ACHN (cell line): Measurements from ENCODE around the gene BANP.
"Not testable (repeated sequence)": the region's sequence is repeated elsewhere in the genome, so short reads cannot be mapped to it uniquely, and the experiment has no call there.

Experiments used
- DNase-seq: peaks from one replicate; pipeline ENCODE4 v3.0.0-alpha.2; 2015
- in situ Hi-C: cut with HindIII; loops from 2 replicates; pipeline ENCODE4 v1.10.0; 2017; ENCODE audit warnings: low sequenced_read_pairs, low pct_ligation_motif_present, low pct_unique_long_range_greater_than_20kb

The BANP gene

DNA sequence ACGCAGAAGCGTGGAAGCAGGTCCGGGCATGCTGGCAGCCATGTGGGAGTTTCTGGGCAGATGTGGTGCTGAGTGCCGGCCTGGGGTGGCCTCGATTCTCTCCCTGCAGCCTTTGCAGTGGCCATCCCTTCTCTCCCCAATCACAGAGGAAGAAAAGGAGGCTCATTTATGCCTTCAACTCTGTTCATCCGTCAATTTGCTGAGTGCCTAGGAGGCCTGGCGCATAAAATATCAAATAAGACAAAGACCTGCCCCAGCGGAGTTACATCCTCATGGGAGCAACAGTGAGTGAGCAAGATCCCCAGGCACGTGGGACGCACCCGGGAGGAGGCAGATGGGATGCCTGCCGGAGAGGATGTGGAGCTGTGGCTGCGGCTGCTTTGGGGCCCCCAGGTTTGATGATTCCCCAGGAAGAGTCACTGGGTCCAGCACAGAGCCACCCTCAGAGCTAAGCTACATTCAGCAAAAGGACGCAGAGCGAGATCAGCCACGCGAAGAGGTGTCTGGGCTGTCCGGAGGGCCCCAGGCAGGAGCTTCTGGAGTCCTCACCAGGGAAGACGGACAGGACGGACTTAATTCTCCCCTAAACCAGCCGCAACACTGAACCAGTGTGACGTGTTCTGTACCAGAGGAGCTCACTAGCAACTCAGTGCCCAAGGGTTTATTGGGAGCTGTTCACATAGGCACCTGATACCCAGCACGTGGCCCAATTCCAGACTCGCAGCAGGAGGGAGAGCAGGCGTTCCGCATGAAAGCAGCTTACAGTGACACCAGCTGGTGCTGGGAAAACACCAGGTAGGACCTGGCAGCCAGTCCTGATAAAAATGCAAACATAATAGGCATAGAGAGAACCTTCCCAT lies 26.2 kb upstream of the BANP start:
- DNase-seq = peak; percentile 74
- in situ Hi-C loops = no loop called here

- in situ Hi-C loops = no loop called here
Measured at GRCh38 chr16:87926246-87927194, 24.7 kb upstream of the BANP start.

GRCh38 chr16:87927195-87927562 lies 24.1 kb upstream of the BANP start:
- DNase-seq = no peak
- in situ Hi-C loops = no loop called here

More at GRCh38 chr16:87926246-87927194, 24.7 kb upstream of the BANP start:
- no peak for DNase-seq

GRCh38 chr16:87929986-87930385 lies 21.2 kb upstream of the BANP start:
- no peak for DNase-seq
- in situ Hi-C loops = no loop called here

DNA sequence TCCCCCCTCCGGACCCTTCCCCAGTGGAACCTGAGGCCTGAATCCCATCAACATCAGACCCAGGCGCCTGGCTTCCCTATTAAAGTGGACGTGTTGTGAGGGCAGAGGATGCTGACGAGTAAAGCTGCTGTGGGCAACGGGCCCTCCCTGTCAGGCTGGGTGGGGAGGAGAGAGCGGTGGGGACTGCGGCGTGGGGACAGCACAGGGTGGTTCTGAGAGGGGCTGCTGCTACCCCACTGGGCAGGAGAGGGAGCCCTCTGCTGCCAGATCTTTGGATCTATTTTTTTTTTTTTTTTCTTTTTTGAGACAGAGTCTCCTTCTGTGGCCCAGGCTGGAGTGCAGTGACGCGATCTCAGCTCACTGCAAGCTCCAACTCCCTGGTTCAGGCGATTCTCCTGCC lies 20.8 kb upstream of the BANP start:
- in situ Hi-C loops = no loop called here
- peak; percentile 36 for DNase-seq

DNA sequence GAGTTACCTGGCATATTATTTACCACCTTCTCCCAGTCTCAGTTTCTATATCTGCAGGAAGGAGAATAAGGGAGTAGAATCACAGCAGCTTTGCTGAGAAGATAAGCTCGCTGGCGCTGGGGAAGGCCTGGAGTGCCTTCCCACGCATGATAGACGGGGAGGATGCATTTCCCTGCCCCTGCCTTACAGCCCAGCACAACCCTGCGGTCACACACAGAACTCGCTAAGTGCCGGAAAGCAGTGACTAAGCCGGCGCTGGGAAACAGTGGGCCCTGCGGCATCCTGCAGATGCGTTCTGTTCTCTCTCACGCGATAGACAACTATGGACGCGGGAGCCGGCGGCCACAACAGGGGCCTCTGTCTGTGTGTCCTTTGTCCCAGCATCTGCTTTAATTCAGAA lies 19.7 kb upstream of the BANP start:
- in situ Hi-C loops = no loop called here
- DNase-seq = no peak

DNA sequence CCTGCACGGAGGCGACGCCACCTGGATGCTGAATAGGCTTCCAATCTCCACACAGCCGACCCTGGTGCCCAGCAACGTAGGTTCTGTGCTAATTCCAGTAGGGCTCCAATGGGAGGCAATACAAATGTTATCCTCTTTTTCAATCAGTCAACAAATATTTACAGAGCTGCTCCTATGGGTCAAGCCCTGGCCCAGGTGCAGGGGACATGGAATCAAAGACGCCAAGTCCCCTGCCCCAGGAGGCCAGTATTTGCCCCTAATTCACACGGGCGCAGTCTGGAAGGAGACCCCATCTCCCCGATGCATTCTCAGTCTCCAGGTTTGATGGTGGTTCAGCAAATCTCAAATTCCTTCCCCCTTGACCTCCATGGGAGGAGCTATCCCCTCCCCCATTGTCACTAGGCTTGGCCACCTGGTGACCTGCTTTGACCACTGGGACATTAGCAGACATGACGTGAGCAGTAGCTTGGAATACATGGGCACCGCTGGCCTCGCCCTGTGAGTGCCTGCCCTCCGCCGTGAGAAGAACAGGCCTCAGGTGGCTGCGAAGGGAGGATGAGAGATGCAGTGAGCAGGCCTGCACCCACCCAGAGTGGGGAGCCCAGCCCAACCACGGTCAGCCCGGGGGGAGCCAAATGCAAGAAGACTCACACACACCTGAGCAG lies 18.6 kb upstream of the BANP start:
- in situ Hi-C loops, DNase-seq: not testable (repeated sequence)

DNA sequence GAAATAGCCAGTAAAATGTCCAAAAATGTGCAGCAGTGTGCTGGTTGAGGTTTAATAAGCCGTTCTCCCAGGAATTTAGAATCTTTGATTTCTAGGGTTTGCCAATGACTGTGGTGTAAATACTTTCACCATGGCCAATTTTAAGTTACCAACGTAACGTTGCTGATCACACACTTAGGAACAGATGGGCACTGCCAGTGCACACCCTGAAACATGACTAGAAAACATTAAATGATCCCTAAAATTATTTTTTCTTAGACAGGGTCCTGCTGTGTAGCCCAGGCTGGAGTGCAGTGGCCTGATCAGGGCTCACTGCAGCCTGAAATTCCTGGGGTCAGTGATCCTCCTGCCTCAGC lies 18.1 kb upstream of the BANP start:
- in situ Hi-C loops = no loop called here
- no peak for DNase-seq

DNA sequence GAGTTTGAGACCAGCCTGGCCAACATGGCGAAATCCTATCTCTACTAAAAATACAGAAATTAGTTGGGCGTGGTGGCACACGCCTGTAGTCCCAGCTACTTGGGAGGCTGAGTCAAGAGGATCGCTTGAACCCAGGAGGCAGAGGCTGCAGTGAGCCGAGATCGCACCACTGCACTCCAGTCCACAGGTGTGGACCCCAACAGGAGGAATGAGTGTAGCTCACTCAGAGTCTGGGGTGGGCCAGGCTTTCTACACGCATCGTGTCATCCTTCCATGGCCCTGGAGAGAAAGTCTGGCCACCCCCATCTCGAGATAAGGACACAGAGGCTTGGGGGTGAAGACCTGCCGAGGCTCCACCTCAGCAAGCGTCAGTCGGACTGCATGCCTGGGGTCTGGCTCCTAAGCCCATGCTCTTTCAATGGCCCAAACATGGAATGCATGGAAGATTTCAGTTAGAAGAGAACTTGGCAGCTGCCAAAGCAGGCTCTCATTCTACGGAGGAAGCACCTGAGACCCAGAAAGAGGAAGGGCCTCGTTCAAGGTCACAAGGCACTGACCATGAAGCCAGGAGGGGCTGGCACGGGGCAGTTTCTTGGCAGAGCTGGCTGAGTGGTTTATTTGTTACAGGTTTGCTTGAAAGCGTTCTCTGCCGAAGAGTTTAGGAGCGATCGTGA lies 16.3 kb upstream of the BANP start:
- DNase-seq, in situ Hi-C loops: not testable (repeated sequence)

GRCh38 chr16:87936016-87936374 lies 15.2 kb upstream of the BANP start:
- DNase-seq, in situ Hi-C loops: not testable (repeated sequence)

GRCh38 chr16:87936375-87937230 lies 14.6 kb upstream of the BANP start, which contains the start of gene CA5A:
TSS of gene CA5A (minus strand) at chr16:87936529. CDS start at chr16:87936450, 79 bp downstream.
- in situ Hi-C loops = no loop called here
- no peak for DNase-seq

GRCh38 chr16:87937231-87937542 lies 14.0 kb upstream of the BANP start:
- in situ Hi-C loops, DNase-seq: not testable (repeated sequence)

DNA sequence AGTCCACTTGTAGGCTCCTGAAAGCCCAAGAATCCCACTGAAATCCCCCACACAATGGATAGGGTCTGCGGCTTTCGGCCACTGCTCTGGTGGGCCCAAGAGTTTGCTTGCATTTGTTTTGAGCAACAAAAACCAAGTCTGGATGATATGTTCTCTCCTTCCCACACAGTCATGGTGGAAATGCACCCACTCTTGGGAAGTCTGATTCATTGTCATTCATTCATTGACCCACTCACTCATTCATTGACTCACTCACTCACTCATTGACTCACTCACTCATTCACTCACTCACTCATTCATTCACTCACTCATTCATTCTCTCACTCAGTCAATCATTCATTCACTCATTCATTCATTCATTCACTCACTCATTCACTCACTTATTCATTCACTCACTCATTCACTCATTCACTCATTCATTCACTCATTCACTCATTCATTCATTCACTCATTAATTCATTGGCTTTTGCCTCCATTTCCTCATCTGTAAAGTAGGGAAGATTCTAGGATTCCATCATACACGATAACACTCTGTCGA lies 12.8 kb upstream of the BANP start:
- in situ Hi-C loops = no loop called here
- no peak for DNase-seq

DNA sequence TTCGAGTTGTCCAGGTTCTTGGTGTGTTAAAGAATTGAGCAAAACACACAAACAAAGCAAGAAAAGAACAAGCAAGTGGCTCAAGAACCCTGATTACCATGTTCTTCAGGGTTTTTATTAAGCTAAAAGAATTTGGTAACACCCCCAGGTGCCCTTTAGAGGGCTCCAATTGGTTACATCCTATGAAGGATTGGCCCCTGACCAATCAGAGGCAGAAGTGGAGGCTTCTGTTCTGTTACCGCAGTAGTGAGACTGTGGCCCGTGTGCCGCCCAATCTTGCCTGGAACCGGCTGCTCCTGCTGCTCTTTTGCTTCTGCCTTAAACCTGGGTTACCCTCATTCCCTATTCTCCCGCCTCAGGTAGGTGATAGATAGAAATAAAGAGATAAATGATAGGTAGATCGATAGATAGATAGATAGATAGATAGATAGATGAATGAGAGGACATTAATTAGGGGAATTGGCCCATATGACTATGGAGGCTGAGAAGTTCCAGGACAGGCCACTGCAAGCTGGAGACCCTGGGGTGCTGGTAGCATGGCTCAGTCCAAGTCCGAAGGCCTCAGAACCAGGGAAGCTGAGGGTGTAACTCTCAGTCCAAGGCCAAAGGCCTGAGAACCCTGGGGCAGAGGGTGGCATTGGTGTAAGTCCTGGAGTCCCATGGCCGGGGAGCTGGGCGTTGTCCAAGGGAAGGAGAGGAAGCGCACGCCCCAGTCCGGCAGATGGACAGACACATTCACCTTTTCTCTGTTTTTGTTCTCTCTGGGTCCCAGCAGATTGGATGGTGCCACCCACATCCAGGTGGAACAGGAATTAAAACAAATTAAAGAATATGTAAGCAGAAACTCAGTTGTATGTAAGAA lies 11.4 kb upstream of the BANP start:
- in situ Hi-C loops = no loop called here
- DNase-seq = no peak

DNA sequence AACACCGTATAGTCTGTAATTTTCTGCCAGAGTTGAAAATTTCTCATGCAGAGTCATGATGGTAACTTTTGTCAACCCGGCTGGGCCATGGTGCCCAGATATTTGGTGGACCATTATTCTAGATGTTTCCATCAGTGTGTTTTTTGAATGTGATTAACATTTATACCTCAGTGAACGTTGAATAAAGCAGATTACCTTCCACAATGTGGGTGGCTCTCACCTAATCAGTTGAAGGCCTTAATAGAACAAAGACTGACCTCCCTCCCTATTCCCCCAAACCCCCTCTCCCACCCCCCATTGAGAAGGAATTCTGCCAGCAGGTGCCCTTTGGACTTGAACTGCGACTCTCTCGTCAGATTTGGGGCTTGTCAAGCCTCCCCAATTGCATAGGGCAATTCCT lies 8.6 kb upstream of the BANP start:
- in situ Hi-C loops = no loop called here
- no peak for DNase-seq

DNA sequence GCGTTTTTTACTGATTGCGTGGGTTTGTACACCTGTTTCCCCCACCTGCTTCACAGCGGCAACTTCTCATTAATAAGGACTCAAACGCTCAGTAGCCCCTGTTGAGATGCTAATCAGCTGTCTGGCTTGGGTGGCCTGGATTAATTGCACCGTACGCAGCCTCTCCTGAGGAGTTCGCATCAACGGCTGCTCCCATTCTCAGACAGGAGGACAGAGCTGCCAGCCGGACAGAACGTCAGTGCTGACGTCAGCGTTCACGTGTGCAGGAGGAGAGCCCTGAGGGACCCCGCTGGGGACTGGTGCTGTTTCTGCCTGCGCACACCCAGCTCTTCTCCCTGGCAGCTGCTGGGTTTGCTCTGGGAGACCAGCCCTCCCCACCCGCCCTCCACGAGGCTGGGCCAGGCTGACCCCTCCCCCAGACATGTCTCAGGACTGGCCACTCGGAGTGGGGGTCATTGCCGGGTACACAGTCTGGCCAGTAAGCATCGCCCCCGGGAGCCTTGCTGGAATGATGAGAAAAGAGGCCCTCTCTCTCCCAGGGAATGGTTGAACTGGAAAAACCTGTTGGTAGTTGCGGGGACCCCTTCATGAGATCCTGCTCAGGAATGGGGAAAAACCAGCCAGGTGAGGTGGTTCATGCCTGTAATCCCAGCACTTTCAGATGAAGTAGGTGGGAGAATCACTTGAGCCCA lies 5.7 kb upstream of the BANP start:
- DNase-seq = peak; percentile 80
- in situ Hi-C loops = no loop called here
